Measurements from ENCODE around the gene LNP1. TPM values are rescaled to one million over a fixed set of nuclear protein-coding genes. Genes with fewer than 3 reads are reported as not detected.

The LNP1 gene
- total RNA-seq, 2 donors from 2014 or later, result 4.6 to 6.2 TPM

- Histone ChIP-seq H3K4me1 (no peaks in the 10 kb centered on the region), H3K9me3 (no peaks in the 10 kb centered on the region), H3K27ac (no peak overlapping the region), H3K27me3 (no peaks in the 10 kb centered on the region), H3K36me3 (replicated peaks in 1 of 2; ENCODE audit: insufficient read depth in 1 of 2, low read depth in 2 of 2) (peaks cover 17 to 26% of the 10 kb centered on the region in 2 donors), H3K4me3 (no peak overlapping the region)
- WGBS, 2 donors, result 75 to 81% methylated on average over 2 of the region's 2 CpGs
- intact Hi-C loops (cut with DNase I), result no loop called here
- TF ChIP-seq POLR2A (IDR thresholded peaks at IDR 0.05) (no peak), CTCF (IDR thresholded peaks at IDR 0.05) (no peak)
- DNase-seq (no peak), ATAC-seq (no peak)
These were observed 34.9 kb upstream of the LNP1 start for GRCh38 chr3:100366424-100366823.

GRCh38 chr3:100368441-100368840 is 32.9 kb upstream of the LNP1 start:
- no peak for ATAC-seq
- TF ChIP-seq CTCF (IDR thresholded peaks at IDR 0.05) (no peak), POLR2A (IDR thresholded peaks at IDR 0.05) (no peak)

GRCh38 chr3:100370756-100371155 is 30.6 kb upstream of the LNP1 start:
- Histone ChIP-seq H3K36me3 (replicated peaks in 1 of 2; ENCODE audit: insufficient read depth in 1 of 2, low read depth in 2 of 2) (peaks cover 23 to 24% of the 10 kb centered on the region in 2 donors), H3K27ac (no peak overlapping the region), H3K4me1 (no peaks in the 10 kb centered on the region), H3K4me3 (no peak overlapping the region), H3K27me3 (no peaks in the 10 kb centered on the region), H3K9me3 (no peaks in the 10 kb centered on the region)
- WGBS, 2 donors, result 81 to 94% methylated on average over 1 of the region's 1 CpG
- intact Hi-C loops (cut with DNase I), result no loop called here
- no peak for ATAC-seq
- no peak for DNase-seq
- no peak for TF ChIP-seq POLR2A (IDR thresholded peaks at IDR 0.05)
- no peak for TF ChIP-seq CTCF (IDR thresholded peaks at IDR 0.05)

More at GRCh38 chr3:100368441-100368840, 32.9 kb upstream of the LNP1 start:
- intact Hi-C loops (cut with DNase I), result no loop called here
- Histone ChIP-seq H3K27me3 (no peaks in the 10 kb centered on the region), H3K4me3 (no peak overlapping the region), H3K36me3 (replicated peaks in 1 of 2; ENCODE audit: insufficient read depth in 1 of 2, low read depth in 2 of 2) (peaks cover 24 to 28% of the 10 kb centered on the region in 2 donors), H3K27ac (no peak overlapping the region), H3K9me3 (no peaks in the 10 kb centered on the region), H3K4me1 (no peaks in the 10 kb centered on the region)
- DNase-seq, result no peak
- WGBS, 2 donors, result 83 to 86% methylated on average over 8 of the region's 8 CpGs

- no peak for DNase-seq
- intact Hi-C loops (cut with DNase I), result no loop called here
- H3K9me3 ChIP-seq, result no peaks in the 10 kb centered on the region
- no peaks in the 10 kb centered on the region for H3K4me1 ChIP-seq
- no peak overlapping the region for H3K4me3 ChIP-seq
- peaks cover 7 to 19% of the 10 kb centered on the region in 2 donors for H3K36me3 ChIP-seq (replicated peaks in 1 of 2; ENCODE audit: insufficient read depth in 1 of 2, low read depth in 2 of 2)
- no peak for ATAC-seq
- H3K27me3 ChIP-seq, result no peaks in the 10 kb centered on the region
- H3K27ac ChIP-seq, result no peak overlapping the region
- TF ChIP-seq CTCF (IDR thresholded peaks at IDR 0.05) (no peak), POLR2A (IDR thresholded peaks at IDR 0.05) (no peak)
These were observed 26.8 kb upstream of the LNP1 start for GRCh38 chr3:100374521-100374920.

- H3K4me3 ChIP-seq, result no peak overlapping the region
- WGBS, 2 donors, result 93 to 95% methylated on average over 4 of the region's 4 CpGs
- H3K4me1 ChIP-seq, result no peaks in the 10 kb centered on the region
- DNase-seq, result no peak
- no peak for ATAC-seq
- intact Hi-C loops (cut with DNase I), result no loop called here
- H3K36me3 ChIP-seq (replicated peaks in 1 of 2; ENCODE audit: insufficient read depth in 1 of 2, low read depth in 2 of 2), result peaks cover 7 to 26% of the 10 kb centered on the region in 2 donors
- no peak for TF ChIP-seq POLR2A (IDR thresholded peaks at IDR 0.05)
- TF ChIP-seq CTCF (IDR thresholded peaks at IDR 0.05), result no peak
- no peaks in the 10 kb centered on the region for H3K27me3 ChIP-seq
- no peak overlapping the region for H3K27ac ChIP-seq
- H3K9me3 ChIP-seq, result no peaks in the 10 kb centered on the region
These were observed 25.0 kb upstream of the LNP1 start for GRCh38 chr3:100376301-100376700.

Data from body of pancreas (tissue), 4 donors.